Measurements from ENCODE around the gene RRP1.

Gene RRP1

DNA sequence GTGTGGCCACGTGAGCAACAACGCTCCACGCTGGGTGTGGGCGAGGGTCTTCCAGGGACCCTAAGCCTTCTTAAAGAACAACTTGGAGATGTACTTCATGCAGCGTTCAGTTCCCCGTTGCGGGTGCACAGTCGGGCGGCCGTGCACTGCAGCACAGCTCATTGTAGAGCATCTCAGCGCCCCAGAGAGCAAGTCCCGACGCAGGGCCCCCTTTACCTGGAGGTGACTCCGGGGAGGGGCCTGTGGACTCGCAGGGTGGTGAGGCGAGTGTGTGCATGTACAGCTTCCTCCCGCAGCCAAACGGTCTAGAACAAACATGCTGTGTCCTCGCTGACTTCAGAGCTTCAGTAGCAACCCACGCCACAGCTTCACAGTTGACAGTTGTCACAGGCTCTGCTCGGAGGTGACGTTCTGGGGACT, 19.5 kb downstream of the RRP1 start:
- TF ChIP-seq, protein P1, sequence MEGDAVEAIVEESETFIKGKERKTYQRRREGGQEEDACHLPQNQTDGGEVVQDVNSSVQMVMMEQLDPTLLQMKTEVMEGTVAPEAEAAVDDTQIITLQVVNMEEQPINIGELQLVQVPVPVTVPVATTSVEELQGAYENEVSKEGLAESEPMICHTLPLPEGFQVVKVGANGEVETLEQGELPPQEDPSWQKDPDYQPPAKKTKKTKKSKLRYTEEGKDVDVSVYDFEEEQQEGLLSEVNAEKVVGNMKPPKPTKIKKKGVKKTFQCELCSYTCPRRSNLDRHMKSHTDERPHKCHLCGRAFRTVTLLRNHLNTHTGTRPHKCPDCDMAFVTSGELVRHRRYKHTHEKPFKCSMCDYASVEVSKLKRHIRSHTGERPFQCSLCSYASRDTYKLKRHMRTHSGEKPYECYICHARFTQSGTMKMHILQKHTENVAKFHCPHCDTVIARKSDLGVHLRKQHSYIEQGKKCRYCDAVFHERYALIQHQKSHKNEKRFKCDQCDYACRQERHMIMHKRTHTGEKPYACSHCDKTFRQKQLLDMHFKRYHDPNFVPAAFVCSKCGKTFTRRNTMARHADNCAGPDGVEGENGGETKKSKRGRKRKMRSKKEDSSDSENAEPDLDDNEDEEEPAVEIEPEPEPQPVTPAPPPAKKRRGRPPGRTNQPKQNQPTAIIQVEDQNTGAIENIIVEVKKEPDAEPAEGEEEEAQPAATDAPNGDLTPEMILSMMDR (IDR thresholded peaks at IDR 0.05; ENCODE audit: borderline replicate concordance, insufficient read depth, low read depth, low read length) = no peak
- no peak overlapping the region for H3K4me3 ChIP-seq (ENCODE audit: low read depth, low read length)

DNA sequence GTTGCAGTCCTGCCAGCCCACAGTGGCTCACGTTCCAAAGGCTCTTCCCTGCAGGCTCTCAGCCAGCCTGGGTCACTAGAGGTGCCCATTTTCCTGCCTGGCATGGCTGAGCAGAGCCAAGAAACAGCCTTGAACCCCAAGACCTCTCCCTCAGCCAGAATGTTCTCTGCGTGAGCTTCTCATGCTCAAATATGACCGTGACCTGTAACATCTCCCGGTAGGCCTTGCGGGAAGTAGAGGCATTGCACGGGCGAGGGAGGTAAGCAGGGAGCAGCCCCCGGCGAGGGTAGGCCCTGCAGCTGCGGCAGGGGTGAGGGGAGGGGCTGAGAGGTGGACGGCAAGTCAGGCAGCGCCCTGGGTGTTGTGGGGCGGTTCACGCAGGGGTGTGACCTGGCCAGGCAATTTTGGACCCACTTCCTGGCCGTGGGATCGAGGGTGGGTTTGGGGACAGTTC, 20.0 kb downstream of the RRP1 start:
- no peak overlapping the region for H3K4me3 ChIP-seq (ENCODE audit: low read depth, low read length)
- TF ChIP-seq, protein P1 (IDR thresholded peaks at IDR 0.05; ENCODE audit: borderline replicate concordance, insufficient read depth, low read depth, low read length) = no peak

DNA sequence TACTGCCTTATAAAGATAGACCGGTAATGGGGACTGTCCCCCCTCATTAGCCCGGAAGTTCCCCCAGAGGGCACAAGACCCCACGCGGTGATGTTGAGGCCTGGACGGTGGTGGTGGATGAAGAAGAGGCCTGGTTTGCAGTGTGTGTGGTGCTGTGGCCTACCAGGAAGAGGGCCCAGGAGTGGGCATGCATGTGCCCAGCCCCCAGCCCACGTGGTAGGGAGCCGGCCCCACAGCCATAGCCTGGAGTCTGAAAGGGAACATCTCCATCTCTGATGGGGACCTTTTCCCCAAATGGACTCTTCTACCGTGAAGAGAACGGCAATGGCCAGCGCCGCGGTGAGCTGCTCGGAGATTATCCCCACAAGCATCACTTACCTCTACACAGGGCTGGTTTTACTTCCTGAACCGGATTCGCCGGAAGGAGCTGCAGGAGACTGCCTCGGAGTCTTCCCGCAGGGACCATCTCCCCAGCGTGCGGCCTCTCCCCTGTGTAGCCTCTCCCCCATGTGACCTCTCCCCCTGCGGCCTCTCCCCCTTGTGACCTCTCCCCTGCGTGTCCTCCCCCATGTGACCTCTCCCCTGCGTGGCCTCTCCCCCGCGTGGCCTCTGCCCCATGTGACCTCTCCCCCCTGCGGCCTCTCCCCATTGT, 20.6 kb downstream of the RRP1 start:
- H3K4me3 ChIP-seq (ENCODE audit: low read depth, low read length) = no peak overlapping the region

DNA sequence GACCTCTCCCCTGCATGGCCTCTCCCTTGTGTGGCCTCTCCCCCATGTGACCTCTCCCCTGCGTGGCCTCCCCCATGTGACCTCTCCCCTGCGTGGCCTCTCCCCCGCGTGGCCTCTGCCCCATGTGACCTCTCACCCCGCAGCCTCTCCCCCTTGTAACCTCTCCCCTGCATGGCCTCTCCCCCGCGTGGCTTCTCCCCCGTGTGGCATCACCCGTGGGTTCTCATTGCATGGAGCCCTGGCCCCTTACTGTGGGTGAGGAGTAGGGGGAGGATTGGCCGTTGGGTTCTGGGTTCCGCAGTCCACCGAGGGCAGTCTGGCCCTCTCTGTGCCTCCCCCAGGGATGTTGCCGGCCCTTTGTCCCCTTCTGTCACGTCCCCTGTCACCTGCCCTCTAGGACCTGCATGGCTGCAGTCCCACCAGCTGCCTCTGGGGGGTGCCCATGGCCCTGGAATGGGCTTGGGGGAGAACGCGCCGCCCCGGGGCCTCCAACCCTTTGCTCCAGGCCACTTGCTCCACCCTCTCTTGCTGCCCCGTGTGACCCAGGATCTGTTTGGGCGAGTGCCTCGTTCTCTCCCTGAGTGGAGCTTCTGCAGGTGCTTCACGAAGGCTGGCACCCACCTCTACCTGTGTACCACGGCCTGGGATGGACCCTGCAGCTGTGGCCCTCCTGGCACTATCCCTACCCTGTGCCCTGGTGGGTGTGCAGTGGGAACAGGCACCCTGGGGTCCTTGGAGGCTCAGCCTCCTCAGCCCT, 21.3 kb downstream of the RRP1 start:
- H3K4me3 ChIP-seq (ENCODE audit: low read depth, low read length) = no peak overlapping the region
- TF ChIP-seq, protein P1 (IDR thresholded peaks at IDR 0.05; ENCODE audit: borderline replicate concordance, insufficient read depth, low read depth, low read length) = peak; percentile 98

More for the DNA sequence above, 20.6 kb downstream of the RRP1 start:
- TF ChIP-seq, protein P1 (IDR thresholded peaks at IDR 0.05; ENCODE audit: borderline replicate concordance, insufficient read depth, low read depth, low read length) = no peak

DNA sequence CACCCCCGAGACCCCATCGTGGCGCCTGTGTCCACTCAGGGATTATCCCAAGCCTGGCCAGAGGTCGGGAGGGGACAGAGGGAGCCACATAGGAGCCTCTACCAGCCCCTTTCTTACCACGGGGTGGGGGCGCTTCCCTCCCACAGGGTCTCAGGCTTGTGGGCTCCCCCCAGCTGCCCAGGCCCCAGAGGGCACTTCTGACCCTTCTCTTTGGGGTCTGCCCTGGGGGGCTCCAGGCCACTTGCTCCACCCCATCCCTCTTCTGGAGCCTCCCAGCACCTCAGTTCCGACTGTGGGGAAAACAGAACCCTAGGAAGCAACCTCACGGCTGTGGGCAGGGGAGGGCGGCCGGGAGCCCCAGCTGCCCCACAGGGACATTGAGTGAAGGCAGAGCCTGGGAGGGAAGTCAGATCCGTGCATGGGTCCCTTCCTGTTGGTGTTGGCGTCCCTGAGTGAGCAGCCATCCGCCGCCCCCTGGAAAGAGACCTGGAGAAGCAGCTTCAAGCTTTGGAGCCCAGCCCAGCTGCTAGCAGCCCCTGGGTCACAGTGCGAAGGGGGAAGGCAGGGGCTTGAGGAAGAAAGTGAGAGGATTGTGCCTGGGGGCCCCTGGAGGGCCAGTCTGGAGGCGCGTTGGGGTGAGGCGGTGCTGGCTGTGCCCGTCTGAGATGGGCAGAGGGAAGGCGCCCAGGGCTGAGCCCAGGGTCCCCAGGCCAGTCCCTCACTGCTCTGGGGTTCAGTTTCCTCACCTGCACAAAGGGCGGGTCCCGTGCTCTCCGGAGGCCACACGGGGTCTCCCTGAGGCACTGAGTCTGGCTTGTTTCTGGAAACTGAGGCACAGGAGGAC, 22.1 kb downstream of the RRP1 start:
- TF ChIP-seq, protein P1 (IDR thresholded peaks at IDR 0.05; ENCODE audit: borderline replicate concordance, insufficient read depth, low read depth, low read length) = no peak
- no peak overlapping the region for H3K4me3 ChIP-seq (ENCODE audit: low read depth, low read length)

DNA sequence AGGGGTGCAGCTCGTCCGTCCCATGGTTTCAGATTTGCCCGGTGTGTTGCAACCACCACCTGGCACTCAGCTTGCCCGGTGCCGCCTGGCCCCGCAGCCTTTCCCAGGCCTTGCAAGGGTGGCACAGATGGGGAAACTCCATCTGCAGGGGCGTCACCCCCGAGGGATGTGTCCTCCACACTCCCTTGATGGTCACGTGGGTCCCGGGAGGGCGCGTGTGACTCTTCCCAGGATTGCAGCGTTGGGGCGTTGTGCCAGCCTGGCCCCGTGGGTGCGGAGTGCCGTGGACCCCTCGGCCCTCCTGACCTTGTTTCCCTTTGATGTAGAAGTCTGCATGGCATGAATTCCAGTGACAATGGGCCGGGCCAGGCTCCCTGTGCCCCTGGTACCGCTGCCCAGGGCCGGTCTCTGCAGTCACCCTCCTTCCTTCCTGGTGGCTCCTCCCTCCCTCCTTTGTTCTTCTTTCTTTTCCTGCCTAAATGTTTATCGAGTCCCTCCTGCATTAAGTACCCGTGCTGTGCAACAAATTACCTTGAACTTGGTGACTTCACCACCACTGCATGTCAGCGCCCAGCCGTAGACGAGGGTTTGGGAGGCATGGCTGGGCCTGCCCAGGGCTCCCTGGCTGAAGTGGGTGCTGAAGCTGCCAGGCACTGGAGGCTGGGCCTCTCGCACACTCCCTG, 22.9 kb downstream of the RRP1 start:
- TF ChIP-seq, protein P1 (IDR thresholded peaks at IDR 0.05; ENCODE audit: borderline replicate concordance, insufficient read depth, low read depth, low read length) = no peak
- H3K4me3 ChIP-seq (ENCODE audit: low read depth, low read length) = no peak overlapping the region

Data from GM12875 (cell line).